ENCODE measurements around the gene MICAL2. TPM values are rescaled to one million over a fixed set of nuclear protein-coding genes. Genes with fewer than 3 reads are reported as not detected.

Gene MICAL2
- total RNA-seq, 1 donor from 2014 or later, result 0.27 TPM

- H3K36me3 Mint-ChIP-seq (ENCODE audit: low read depth), result no peaks in the 10 kb centered on the region
- no peak for TF ChIP-seq CTCF (IDR thresholded peaks at IDR 0.05)
- POLR2A ChIA-PET, result no interaction called here
- no peak overlapping the region for H3K27ac Mint-ChIP-seq
- ATAC-seq (ENCODE audit: low read depth), result no peak
- H3K4me3 Mint-ChIP-seq, result no peak overlapping the region
- intact Hi-C loops (cut with micrococcal nuclease), result no loop called here
- CTCF ChIA-PET, result no interaction called here
- no peaks in the 10 kb centered on the region for H3K9me3 Mint-ChIP-seq
- DNase-seq, result no peak
- no peaks in the 10 kb centered on the region for H3K27me3 Mint-ChIP-seq
- H3K4me1 Mint-ChIP-seq, result no peaks in the 10 kb centered on the region
Measured at GRCh38 chr11:12196872-12197271, 86.5 kb downstream of the MICAL2 start.

- H3K27me3 Mint-ChIP-seq, result no peaks in the 10 kb centered on the region
- H3K36me3 Mint-ChIP-seq (ENCODE audit: low read depth), result no peaks in the 10 kb centered on the region
- ATAC-seq (ENCODE audit: low read depth) (no peak), DNase-seq (no peak)
- ChIA-PET CTCF (no interaction called here), POLR2A (no interaction called here)
- no peak overlapping the region for H3K4me3 Mint-ChIP-seq
- no peak overlapping the region for H3K27ac Mint-ChIP-seq
- no peaks in the 10 kb centered on the region for H3K9me3 Mint-ChIP-seq
- no peak for TF ChIP-seq CTCF (IDR thresholded peaks at IDR 0.05)
- H3K4me1 Mint-ChIP-seq, result no peaks in the 10 kb centered on the region
- intact Hi-C loops (cut with micrococcal nuclease), result no loop called here
Measured at GRCh38 chr11:12198251-12199222, 88.1 kb downstream of the MICAL2 start.

- no peak for DNase-seq
- CTCF ChIA-PET, result no interaction called here
- Mint-ChIP-seq H3K36me3 (ENCODE audit: low read depth) (no peaks in the 10 kb centered on the region), H3K4me1 (no peaks in the 10 kb centered on the region), H3K9me3 (no peaks in the 10 kb centered on the region), H3K4me3 (no peak overlapping the region), H3K27ac (no peak overlapping the region), H3K27me3 (no peaks in the 10 kb centered on the region)
- POLR2A ChIA-PET, result no interaction called here
- intact Hi-C loops (cut with micrococcal nuclease), result no loop called here
- no peak for TF ChIP-seq CTCF (IDR thresholded peaks at IDR 0.05)
- no peak for ATAC-seq (ENCODE audit: low read depth)
Measured at GRCh38 chr11:12199231-12199948, 89.0 kb downstream of the MICAL2 start.

- ChIA-PET POLR2A (no interaction called here), CTCF (no interaction called here)
- Mint-ChIP-seq H3K27ac (no peak overlapping the region), H3K36me3 (ENCODE audit: low read depth) (no peaks in the 10 kb centered on the region), H3K27me3 (no peaks in the 10 kb centered on the region), H3K4me3 (no peak overlapping the region), H3K4me1 (no peaks in the 10 kb centered on the region), H3K9me3 (no peaks in the 10 kb centered on the region)
- intact Hi-C loops (cut with micrococcal nuclease), result no loop called here
- DNase-seq, result no peak
- no peak for ATAC-seq (ENCODE audit: low read depth)
- TF ChIP-seq CTCF (IDR thresholded peaks at IDR 0.05), result no peak
Measured at GRCh38 chr11:12200279-12200990, 90.0 kb downstream of the MICAL2 start.

All from activated B cell treated with CpG ODN at 0.5 μM for 24 hours (primary cell).